Neuronal stem cell (in vitro differentiated cells): ENCODE data around the gene LAIR1.
"Not testable (repeated sequence)": the region's sequence is repeated elsewhere in the genome, so short reads cannot be mapped to it uniquely, and the experiment has no call there.

Experiments used
- DNase-seq: peaks from one replicate; pipeline ENCODE4 v3.0.0-alpha.2; 2013; ENCODE audit warnings: low spot score
- H2AFZ ChIP-seq: one replicate; pipeline ENCODE4 v1.6.1; 2013; ENCODE audit warnings: mild to moderate bottlenecking, low read length, inconsistent platforms
- H2AK5ac ChIP-seq: 2 replicates; pipeline ENCODE4 v1.6.1; 2013; ENCODE audit warnings: low read depth, mild to moderate bottlenecking, inconsistent platforms, low read length, moderate library complexity, mixed read lengths
- H2BK120ac ChIP-seq: 2 replicates; pipeline ENCODE4 v1.6.1; 2013; ENCODE audit warnings: low read depth, mild to moderate bottlenecking, inconsistent platforms, low read length, moderate library complexity, mixed read lengths
- H2BK12ac ChIP-seq: one replicate; pipeline ENCODE4 v1.6.1; 2013; ENCODE audit warnings: low read length, inconsistent platforms
- H2BK15ac ChIP-seq: 2 replicates; pipeline ENCODE4 v1.6.1; 2013; ENCODE audit warnings: mild to moderate bottlenecking, low read length, inconsistent platforms, mixed read lengths
- H2BK5ac ChIP-seq: one replicate; pipeline ENCODE4 v1.6.1; 2013; ENCODE audit warnings: inconsistent platforms, mild to moderate bottlenecking, low read length, moderate library complexity
- H3K14ac ChIP-seq: one replicate; pipeline ENCODE4 v1.6.1; 2013; ENCODE audit warnings: low read length, inconsistent platforms
- H3K18ac ChIP-seq: 2 replicates; pipeline ENCODE4 v1.6.1; 2013; ENCODE audit warnings: low read length, inconsistent platforms
- H3K23ac ChIP-seq: 2 replicates; pipeline ENCODE4 v1.6.1; 2013; ENCODE audit warnings: low read depth, mild to moderate bottlenecking, mixed read lengths, low read length, inconsistent platforms; ENCODE audit not compliant: poor library complexity
- H3K27ac ChIP-seq: replicated peaks from 3 replicates; pipeline ENCODE4 v1.5.1; 2013; ENCODE audit warnings: low read length, inconsistent platforms
- H3K27me3 ChIP-seq, 3 experiments: 2 replicates each; pipeline ENCODE4 v1.6.1; 2013; ENCODE audit warnings: low read length in 3 of 3, mild to moderate bottlenecking in 2 of 3, inconsistent platforms in 1 of 3, low read depth in 1 of 3, mixed read lengths in 1 of 3, moderate library complexity in 1 of 3; ENCODE audit not compliant: control insufficient read depth in 3 of 3, insufficient read depth in 3 of 3
- H3K36me3 ChIP-seq, 2 donors: replicated peaks in 1 of 2; 2 replicates each; pipeline ENCODE4 v1.6.1; 2013; ENCODE audit warnings: low read length in 2 of 2; ENCODE audit not compliant: control insufficient read depth in 2 of 2, insufficient read depth in 2 of 2
- H3K4ac ChIP-seq: 2 replicates; pipeline ENCODE4 v1.6.1; 2013; ENCODE audit warnings: inconsistent platforms, mild to moderate bottlenecking, low read length, moderate library complexity
- H3K4me1 ChIP-seq, 2 donors: 1 replicate in 1 of 2; 2 replicates in 1 of 2; pipeline ENCODE4 v1.6.1; 2013; ENCODE audit warnings: low read length in 2 of 2, low read depth in 1 of 2; ENCODE audit not compliant: control insufficient read depth in 2 of 2, insufficient read depth in 1 of 2
- H3K4me2 ChIP-seq: one replicate; pipeline ENCODE4 v1.6.1; 2013; ENCODE audit warnings: mild to moderate bottlenecking, low read length, inconsistent platforms; ENCODE audit not compliant: insufficient read depth, poor library complexity, severe bottlenecking
- H3K4me3 ChIP-seq, 2 donors: 2 replicates each; pipeline ENCODE4 v1.5.1; 2013; ENCODE audit warnings: low read length in 2 of 2, mild to moderate bottlenecking in 2 of 2, inconsistent platforms in 1 of 2, moderate library complexity in 1 of 2
- H3K79me1 ChIP-seq: one replicate; pipeline ENCODE4 v1.6.1; 2013; ENCODE audit warnings: low read depth, mild to moderate bottlenecking, inconsistent platforms, low read length, moderate library complexity
- H3K9ac ChIP-seq: one replicate; pipeline ENCODE4 v1.6.1; 2013; ENCODE audit warnings: mild to moderate bottlenecking, low read depth, low read length, inconsistent platforms; ENCODE audit not compliant: poor library complexity
- H3K9me3 ChIP-seq, 2 donors: replicated peaks in 1 of 2; 2 replicates each; pipeline versions ENCODE3 to v1.6.1; 2013; ENCODE audit warnings: low read length in 2 of 2, mild to moderate bottlenecking in 2 of 2, inconsistent platforms in 1 of 2, low read depth in 1 of 2, mixed read lengths in 1 of 2, moderate library complexity in 1 of 2; ENCODE audit not compliant: control insufficient read depth in 2 of 2, insufficient read depth in 1 of 2
- H4K8ac ChIP-seq: one replicate; pipeline ENCODE4 v1.6.1; 2013; ENCODE audit warnings: low read depth, mild to moderate bottlenecking, inconsistent platforms, low read length, moderate library complexity
- H4K91ac ChIP-seq: one replicate; pipeline ENCODE4 v1.6.1; 2013; ENCODE audit warnings: low read length, low read depth, mild to moderate bottlenecking, inconsistent platforms; ENCODE audit not compliant: poor library complexity
- WGBS, 2 donors: extraction: QIAGEN DNeasy Blood & Tissue Kit; methylation state at CpG; one replicate each; pipeline ENCODE4 v1.1.7; 2013; ENCODE audit warnings: missing lambda C conversion rate in 2 of 2, mixed read lengths in 1 of 2; ENCODE audit not compliant: insufficient read length in 2 of 2, insufficient replicate concordance in 1 of 2; ENCODE audit errors: extremely low coverage in 2 of 2; 5-methylcytosine and 5-hydroxymethylcytosine counted together

LAIR1 gene

GRCh38 chr19:54373781-54374631 is 9.3 kb upstream of the LAIR1 start:
- no peaks in the 10 kb centered on the region for H3K9me3 ChIP-seq
- no peak overlapping the region for H3K4me2 ChIP-seq
- no peak for DNase-seq
- no peaks in the 10 kb centered on the region for H3K36me3 ChIP-seq
- no peak overlapping the region for H2AFZ ChIP-seq
- no peak overlapping the region for H2BK120ac ChIP-seq
- H3K18ac ChIP-seq: no peak overlapping the region
- WGBS, 2 donors: no CpG with 5 or more reads among the region's 16 CpGs
- no peak overlapping the region for H4K91ac ChIP-seq
- H4K8ac ChIP-seq: no peak overlapping the region
- H3K79me1 ChIP-seq: no peaks in the 10 kb centered on the region
- no peak overlapping the region for H3K27ac ChIP-seq
- no peak overlapping the region for H2BK15ac ChIP-seq
- no peak overlapping the region for H3K14ac ChIP-seq
- H2BK5ac ChIP-seq: no peak overlapping the region
- H3K4me3 ChIP-seq: no peak overlapping the region
- H2BK12ac ChIP-seq: no peak overlapping the region
- no peak overlapping the region for H3K9ac ChIP-seq
- H3K4me1 ChIP-seq: no peaks in the 10 kb centered on the region
- no peaks in the 10 kb centered on the region for H3K27me3 ChIP-seq
- no peak overlapping the region for H2AK5ac ChIP-seq
- no peak overlapping the region for H3K4ac ChIP-seq
- H3K23ac ChIP-seq: no peak overlapping the region

DNA sequence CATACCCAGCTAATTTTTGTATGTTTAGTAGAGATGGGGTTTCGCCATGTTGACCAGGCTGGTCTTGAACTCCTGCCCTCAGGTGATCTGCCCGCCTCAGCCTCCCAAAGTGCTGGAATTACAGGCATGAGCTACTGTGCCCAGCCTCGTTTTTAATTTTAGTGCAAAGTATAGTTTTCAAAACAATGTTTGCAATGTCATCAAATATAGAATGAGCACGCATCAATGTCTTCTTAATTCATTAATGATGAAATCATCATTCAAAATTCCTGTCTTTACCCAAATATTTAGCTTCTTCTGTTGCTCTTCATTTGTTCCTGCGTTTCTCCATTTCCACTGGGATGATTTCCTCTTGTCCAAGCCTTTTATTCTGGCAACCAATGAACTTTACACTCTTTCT is 6.7 kb upstream of the LAIR1 start:
- not testable (repeated sequence) for H2BK5ac ChIP-seq, H4K8ac ChIP-seq, H3K23ac ChIP-seq, H2AFZ ChIP-seq, H2BK120ac ChIP-seq, H2AK5ac ChIP-seq, DNase-seq, H3K4me2 ChIP-seq, H3K9me3 ChIP-seq, H3K79me1 ChIP-seq, H3K4me1 ChIP-seq, H3K18ac ChIP-seq, H2BK12ac ChIP-seq, H3K27me3 ChIP-seq, H4K91ac ChIP-seq, H3K36me3 ChIP-seq, H3K14ac ChIP-seq, H2BK15ac ChIP-seq, H3K4ac ChIP-seq, H3K4me3 ChIP-seq, H3K9ac ChIP-seq, H3K27ac ChIP-seq
- no CpG with 5 or more reads among the region's 5 CpGs for WGBS, 2 donors

GRCh38 chr19:54370434-54370796 is 5.7 kb upstream of the LAIR1 start:
- H3K9me3 ChIP-seq, H2BK15ac ChIP-seq, H3K18ac ChIP-seq, H2AFZ ChIP-seq, H3K27ac ChIP-seq, H4K91ac ChIP-seq, H3K23ac ChIP-seq, H3K36me3 ChIP-seq, H2AK5ac ChIP-seq, H3K9ac ChIP-seq, H4K8ac ChIP-seq, H3K14ac ChIP-seq, H3K27me3 ChIP-seq, DNase-seq, H2BK5ac ChIP-seq, H3K4me2 ChIP-seq, H2BK12ac ChIP-seq, H3K4me1 ChIP-seq, H3K4ac ChIP-seq, H3K79me1 ChIP-seq, H3K4me3 ChIP-seq, H2BK120ac ChIP-seq: not testable (repeated sequence)
- WGBS, 2 donors: no CpG with 5 or more reads among the region's 10 CpGs

- H4K91ac ChIP-seq, H3K9ac ChIP-seq, H3K27me3 ChIP-seq, H2BK120ac ChIP-seq, H2AFZ ChIP-seq, H3K18ac ChIP-seq, H3K4ac ChIP-seq, H3K14ac ChIP-seq, H3K9me3 ChIP-seq, DNase-seq, H2BK12ac ChIP-seq, H3K4me3 ChIP-seq, H3K4me2 ChIP-seq, H3K23ac ChIP-seq, H2BK15ac ChIP-seq, H2AK5ac ChIP-seq, H3K4me1 ChIP-seq, H3K27ac ChIP-seq, H4K8ac ChIP-seq, H3K79me1 ChIP-seq, H2BK5ac ChIP-seq, H3K36me3 ChIP-seq: not testable (repeated sequence)
- WGBS, 2 donors: no CpG with 5 or more reads among the region's 19 CpGs
Observed at GRCh38 chr19:54369688-54370433, 5.1 kb upstream of the LAIR1 start.
